DMS 273 treated with DMSO at 0.1 percent for 48 hours (cell line): ENCODE data around the gene AATF.

Experiments
- DNase-seq: peaks from one replicate; lab custom pipeline; 2025; lab: John Stamatoyannopoulos, UW

The AATF gene

DNA sequence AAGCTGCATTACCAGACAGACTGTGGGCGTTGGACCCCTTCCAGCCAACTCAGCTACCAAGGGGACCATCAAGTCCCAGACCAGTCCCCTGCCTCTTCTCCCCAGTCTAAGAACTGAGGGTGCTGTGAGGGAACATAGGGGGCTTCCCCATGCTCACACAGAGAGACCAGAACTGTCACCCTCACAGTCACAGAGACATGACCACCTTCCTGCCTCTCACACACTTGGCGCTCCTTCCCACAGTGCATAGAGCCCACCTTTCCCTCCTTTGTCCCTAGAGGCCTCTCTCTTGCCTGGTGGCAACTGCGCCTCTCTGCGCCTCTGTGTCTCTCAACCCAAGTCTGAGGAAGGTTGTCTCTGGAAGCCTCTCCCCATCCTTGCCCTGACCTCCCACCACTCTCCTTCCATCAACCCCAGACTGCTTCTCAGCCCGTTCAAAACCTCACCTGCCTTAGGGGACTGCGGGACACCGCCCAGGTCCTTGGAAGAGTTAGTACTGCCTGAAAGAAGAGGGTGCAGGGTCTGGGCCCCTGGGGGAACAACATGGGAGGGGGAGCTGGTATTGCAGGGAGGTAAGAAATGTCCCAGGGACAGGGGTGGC lies 17.6 kb upstream of the AATF start:
- no peak for DNase-seq

DNA sequence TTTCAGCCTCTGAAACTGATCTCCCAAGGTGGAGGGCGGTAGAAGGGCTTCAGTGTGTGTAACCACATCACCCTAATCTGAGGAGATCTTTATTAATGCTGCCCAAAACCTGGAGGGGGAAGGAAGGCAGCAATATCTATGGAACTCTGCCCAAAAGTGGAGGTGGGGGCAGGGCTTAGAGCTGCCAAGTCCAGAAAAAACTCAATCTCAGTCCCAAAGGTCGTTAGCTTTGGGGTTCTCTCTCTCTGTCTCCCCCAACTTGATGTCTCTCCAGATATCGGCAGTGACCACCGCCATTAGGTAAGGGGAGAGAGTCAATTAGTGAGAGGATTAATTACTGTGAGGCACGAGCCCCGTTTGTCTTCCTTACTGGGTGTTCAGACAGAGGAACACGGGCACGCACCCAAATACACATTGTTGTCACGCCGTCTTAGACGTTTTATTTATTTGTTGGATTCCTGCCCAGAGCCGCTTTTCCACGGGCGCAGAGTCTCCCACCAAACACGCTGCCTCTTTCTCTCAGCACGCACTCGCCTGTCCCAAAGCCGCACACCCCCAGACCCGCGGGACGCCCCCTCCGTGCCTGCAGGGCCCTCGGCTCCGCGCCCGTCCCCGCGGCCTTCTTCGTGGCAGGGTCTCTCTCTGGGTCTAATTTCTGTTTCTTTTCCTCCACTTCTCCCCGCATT lies 16.9 kb upstream of the AATF start:
- no peak for DNase-seq

- no peak for DNase-seq
Measured at GRCh38 chr17:36932383-36932693, 16.4 kb upstream of the AATF start.

DNA sequence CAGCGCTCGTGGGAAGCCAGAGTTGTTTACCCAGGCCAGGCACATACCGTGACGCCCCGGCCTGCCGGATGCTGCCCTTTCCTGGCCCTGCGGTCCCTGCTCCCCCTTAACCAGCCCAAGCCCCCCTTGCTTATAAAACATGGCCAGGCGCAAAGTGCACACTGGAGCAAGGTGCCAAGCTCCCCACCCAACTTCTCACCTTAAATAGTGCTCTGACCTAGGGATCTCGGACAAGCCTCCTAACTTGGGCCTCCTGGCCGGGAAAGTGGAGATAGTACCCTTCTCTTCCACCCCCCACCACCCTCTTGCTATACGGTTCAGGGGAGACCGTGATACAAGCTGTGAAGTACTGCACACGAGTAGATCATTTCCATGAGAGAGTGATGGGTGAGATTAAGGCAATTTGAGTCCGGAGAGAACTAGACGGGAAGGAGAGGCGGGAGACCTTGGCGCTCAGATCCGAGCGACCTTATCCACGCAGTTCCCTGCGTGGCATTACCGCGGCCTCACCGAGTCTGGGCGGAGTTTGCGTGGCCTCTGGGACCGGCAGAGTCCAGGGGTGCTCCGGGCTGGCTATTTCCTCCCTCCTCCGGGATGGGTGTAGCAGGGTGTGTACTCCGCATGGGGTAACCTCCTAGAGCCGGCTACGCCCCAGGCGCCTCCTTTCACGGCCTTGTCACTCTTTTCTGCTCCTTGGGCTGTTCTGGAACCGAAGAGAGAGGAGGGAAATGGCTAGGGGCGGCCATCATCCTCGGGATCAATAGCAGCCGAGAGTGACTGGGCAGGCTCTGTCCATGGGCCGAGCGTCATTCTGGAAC lies 15.9 kb upstream of the AATF start:
- DNase-seq, result no peak

DNA sequence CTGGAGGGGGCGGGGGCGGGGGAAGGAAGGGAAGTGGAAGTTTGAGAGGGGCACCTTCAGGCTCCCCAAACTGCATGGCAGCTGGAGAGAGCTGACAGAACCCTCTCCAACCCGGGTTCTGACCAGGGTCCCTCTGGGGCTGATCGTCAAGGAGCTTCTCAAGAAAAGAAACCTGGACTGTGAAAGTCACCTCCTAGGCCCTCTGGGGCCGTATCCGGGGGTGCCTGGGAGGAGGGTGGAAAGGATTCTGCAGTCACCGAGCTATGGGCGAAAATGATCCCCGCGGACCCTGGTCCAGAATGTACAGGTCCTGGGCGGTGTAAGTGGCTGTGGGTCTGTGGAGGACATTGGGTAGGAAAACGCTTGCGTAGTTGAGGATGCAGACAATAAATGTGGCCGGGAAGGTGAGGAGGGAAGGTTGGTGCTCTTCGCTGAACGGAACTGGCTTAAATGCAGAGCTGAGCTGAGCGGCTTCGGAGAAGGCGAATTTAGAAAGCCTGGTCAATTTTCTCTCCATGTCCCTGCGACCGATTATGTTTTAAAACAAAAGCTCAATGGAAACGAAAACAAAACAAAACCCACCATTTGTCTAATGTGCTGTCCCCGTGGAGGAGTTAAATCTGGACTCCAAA lies 15.1 kb upstream of the AATF start:
- DNase-seq, result no peak

DNA sequence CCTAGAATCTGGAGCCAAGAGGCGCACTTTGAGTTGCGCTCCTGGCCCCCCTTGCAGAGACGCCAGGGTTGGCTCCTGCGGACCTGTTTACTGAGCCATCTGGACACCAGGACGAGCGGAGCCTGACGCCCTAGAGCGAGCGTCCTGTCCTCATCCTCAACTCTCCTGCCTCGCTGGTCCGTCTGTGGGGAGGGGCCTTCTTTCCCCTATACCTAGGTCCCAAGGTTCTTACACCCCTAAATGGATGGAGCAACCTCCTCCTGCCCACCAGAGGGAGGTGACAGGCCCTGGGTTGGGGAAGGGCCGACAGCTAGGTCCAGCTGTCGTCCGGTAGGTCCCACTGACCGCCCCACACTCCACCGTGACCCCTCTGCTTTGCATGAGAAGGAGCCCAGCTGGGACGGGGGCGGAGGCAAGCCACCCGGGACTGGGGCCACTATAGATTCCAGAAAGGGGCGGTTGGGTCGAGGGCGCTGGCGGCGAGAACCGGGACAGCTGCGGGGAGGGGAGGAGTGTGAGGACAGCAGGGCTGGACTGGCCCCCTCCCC lies 14.5 kb upstream of the AATF start:
- no peak for DNase-seq

DNA sequence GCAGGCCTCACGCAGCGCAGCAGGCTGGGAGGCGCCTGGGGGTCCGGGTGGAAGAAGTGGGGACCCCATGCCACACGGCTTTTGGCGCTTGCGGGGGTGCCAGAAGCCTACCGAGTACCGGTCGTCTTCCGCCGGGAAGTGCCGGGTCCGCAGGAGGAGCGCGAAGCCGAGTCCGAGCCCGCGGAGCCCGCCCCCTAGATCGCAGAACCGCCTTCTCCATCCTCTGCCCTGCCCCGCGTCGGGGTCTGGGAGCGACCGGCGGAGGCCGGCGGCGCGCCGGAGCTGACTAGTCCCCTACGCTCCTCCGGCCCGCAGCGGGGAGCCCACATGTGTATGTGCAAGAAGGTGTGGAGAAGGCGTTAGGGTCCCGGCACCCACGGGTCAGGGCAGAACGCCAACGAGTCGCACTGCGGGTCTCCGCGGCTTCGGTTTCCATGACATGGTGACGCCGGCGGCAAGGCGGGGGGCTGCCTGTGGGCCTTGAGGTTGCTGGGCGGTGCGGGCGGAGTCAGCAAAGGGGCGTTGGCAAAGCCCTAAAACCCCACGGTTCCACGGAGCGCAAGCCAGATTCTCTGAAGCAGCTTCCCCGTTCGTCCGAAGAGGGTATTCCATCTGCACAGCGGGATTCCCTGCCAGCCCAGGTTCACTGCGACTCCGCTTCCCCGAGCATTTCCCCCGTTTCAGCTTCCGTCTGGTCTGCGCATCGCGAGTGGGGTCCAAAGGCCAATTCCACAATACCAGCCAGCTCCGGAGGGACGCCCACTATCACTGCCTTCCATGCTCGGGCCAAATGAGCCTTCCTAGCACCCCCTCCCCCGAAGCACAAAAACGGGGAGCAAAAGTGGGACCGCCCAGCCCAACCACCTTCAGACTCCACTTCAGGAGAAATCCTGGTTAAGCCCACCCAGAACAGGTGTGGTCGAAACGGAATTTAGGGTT lies 13.8 kb upstream of the AATF start:
- no peak for DNase-seq

- no peak for DNase-seq
Measured at GRCh38 chr17:36935671-36936454, 12.9 kb upstream of the AATF start.

DNA sequence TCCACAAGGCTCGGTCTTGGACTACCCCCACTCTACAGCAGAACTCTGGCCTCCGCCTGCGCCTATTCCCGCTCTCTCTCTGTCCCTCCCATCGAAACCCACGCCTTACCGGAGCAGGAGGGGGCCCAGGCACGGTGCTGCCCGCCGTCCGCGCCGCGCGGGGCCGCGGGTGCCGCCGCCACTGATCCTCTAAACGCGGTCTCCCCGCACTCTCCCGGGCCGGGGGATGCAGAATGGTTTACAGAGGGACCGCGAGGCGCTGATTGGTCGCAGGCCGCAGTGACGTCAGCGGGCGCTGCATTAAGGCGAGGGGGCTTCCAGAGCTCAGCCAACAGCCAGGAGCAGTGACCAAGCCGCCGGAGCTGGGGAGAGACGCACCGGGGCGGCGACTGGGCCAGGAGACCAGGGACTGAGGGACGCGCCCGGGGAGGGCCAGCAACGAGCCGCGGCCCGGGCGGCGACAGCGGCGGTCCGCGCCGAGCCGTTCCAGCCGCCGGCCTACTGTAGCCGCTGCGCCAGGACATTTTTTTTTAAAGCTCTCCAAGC lies 12.2 kb upstream of the AATF start:
- no peak for DNase-seq

DNA sequence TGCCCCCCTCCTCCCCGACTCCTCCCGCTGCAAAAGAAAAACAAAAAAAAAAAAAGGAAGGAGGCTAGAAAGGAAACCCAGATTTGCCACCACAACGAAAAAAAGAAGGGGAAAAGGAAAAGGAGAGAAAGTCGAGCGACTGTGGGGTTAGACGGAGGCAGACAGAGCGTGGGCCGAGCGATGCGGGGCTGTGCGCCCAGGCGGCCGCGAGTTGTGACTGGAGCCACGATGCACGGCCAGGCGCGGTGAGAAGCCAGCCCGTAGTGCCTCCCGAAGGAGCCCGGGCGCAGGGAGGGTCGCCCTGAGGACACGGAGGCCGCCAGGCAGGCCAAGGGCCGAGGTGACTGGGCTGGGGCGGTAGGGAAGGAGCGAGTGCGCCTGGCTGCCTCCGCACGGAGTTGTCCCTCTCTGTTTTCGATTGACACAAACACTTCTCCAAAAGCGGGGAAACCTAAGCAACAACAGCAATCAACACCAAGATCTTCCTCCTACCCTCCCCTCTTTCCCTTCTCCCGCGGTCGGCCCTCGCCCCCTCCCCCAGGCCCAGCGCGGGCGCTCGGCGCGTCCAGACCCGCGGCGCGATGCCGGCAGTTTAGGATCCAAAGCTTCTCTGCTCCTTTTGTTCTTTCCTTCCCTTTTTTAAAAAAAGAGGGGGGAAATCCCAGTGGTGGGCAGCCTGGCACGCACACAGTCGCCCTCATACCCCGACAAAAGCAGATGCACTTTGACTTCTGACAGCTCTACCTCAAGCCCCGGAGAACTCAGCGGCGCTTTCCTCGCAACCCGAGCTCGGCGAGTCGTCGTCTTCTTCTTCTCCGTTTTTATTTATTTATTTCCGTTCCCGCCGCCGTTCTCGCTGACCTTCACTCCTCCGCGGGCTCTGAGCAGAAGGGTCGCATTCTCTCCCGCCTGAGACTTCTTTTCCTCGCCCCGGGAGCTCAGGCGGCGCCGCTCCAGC lies 11.5 kb upstream of the AATF start, which contains the start of gene LHX1:
TSS of gene LHX1 (plus strand) at position 475 of the 958 bp plus-strand sequence. CDS start 723 bp downstream, outside the sequence.
- no peak for DNase-seq

DNA sequence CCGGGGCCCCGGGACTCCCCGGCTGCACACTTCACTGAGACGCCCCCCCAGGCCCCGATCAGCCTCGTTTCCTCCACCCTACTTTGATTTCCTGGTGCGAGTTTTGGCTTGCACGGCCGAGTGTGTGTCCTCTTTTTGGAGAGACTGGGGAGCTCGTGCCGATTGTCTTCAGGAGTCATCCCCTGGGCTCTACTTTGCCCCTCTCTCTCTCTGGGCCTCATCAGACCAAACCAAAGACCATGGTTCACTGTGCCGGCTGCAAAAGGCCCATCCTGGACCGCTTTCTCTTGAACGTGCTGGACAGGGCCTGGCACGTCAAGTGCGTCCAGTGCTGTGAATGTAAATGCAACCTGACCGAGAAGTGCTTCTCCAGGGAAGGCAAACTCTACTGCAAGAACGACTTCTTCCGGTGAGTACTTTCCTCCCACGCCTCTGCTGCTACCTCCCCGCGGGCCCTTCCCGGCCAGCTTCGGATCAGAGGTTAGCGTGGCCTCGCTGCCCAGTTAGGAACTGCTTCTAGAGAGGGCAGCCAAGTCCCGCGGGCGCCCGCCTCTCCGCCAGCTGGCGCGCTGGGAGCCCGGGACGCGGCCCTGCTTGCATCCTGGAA lies 10.7 kb upstream of the AATF start:
- DNase-seq, result no peak

DNA sequence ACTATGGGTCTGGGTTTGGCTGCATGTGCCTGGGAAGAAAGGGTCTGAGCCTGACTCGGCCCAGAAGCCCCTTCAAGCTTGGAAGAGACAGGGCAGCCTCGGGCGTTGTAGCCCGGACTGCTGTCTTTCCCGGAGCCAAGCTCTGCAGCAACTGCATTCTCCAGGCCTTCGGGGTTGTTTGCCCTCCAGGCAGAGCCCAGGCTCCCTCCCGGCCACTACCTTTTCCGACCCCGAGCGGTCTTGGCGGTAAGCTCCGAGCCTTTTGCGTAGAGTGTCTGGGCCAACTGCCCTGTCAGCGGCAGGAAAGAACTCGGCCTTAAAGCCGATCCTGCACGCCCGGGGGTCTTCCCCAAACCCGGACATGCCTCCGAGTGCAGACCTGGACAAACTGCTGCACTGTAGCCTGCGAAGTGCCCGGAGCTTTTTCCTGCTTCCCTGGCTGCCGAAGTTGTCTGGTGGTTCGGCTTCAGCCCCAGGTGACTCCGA lies 10.1 kb upstream of the AATF start:
- no peak for DNase-seq

- no peak for DNase-seq
Measured at GRCh38 chr17:36939052-36939801, 9.5 kb upstream of the AATF start.

- DNase-seq, result no peak
Measured at GRCh38 chr17:36939802-36940312, 8.9 kb upstream of the AATF start.

- DNase-seq, result no peak
Measured at GRCh38 chr17:36940313-36941264, 8.2 kb upstream of the AATF start.

GRCh38 chr17:36941265-36942010 lies 7.3 kb upstream of the AATF start:
- no peak for DNase-seq
